ENCODE results near the gene CDC14A. TPM values are rescaled to one million over a fixed set of nuclear protein-coding genes. Genes with fewer than 3 reads are reported as not detected.

CDC14A gene
- total and polyA plus RNA-seq, 2 donors (not counting 1 experiment from before 2014, with no cell fraction given): 1.4 to 3.5 TPM

DNA sequence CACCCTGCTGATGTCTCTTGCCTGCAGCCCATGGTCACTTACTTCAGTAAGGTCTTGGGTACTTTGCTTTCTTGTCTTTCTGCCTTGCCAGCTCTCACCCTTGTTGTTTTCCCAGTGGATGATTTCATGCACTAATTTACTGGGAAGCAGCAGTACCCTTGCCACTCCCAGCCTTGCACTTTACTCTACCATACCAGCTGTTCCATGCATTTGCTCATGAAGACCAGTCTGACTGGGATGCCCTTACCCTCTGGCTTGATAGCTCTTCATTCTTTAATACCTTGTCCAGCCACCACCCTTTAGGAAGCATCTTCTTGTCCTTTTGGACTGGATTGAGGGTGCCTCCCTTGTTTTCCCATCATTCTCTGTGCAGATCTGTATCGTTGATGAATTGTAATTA, 28.3 kb downstream of the CDC14A start:
- H3K4me1 ChIP-seq (ENCODE audit: control insufficient read depth, extremely low read depth, insufficient read depth, low read length): no peaks in the 10 kb centered on the region
- no peaks in the 10 kb centered on the region for H3K9me3 ChIP-seq (ENCODE audit: control insufficient read depth, insufficient read depth, low read depth, low read length)
- H3K27me3 ChIP-seq (ENCODE audit: control insufficient read depth, insufficient read depth, low read length): no peaks in the 10 kb centered on the region
- TF ChIP-seq, protein P1, sequence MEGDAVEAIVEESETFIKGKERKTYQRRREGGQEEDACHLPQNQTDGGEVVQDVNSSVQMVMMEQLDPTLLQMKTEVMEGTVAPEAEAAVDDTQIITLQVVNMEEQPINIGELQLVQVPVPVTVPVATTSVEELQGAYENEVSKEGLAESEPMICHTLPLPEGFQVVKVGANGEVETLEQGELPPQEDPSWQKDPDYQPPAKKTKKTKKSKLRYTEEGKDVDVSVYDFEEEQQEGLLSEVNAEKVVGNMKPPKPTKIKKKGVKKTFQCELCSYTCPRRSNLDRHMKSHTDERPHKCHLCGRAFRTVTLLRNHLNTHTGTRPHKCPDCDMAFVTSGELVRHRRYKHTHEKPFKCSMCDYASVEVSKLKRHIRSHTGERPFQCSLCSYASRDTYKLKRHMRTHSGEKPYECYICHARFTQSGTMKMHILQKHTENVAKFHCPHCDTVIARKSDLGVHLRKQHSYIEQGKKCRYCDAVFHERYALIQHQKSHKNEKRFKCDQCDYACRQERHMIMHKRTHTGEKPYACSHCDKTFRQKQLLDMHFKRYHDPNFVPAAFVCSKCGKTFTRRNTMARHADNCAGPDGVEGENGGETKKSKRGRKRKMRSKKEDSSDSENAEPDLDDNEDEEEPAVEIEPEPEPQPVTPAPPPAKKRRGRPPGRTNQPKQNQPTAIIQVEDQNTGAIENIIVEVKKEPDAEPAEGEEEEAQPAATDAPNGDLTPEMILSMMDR (conservative IDR thresholded peaks at IDR 0.05 in 1 of 2, IDR thresholded peaks at IDR 0.05 in 1 of 2; ENCODE audit: low read depth in 1 of 2, low read length in 2 of 2): no peak
- no peak for TF ChIP-seq EZH2 (IDR thresholded peaks at IDR 0.05; ENCODE audit: low read length, missing control alignments)
- DNase-seq (ENCODE audit: low read depth in 2 of 2): no peak
- H3K4me3 ChIP-seq (replicated peaks in 1 of 4; ENCODE audit: control extremely low read depth in 1 of 4, insufficient read depth in 1 of 4, low read depth in 3 of 4, low read length in 4 of 4): no peak overlapping the region
- no peak overlapping the region for H3K4me2 ChIP-seq (ENCODE audit: extremely low read depth, insufficient read depth, low read length)
- H3K79me2 ChIP-seq (ENCODE audit: control insufficient read depth, insufficient read depth, low read length): no peaks in the 10 kb centered on the region
- no peak overlapping the region for H3K27ac ChIP-seq (ENCODE audit: insufficient read depth, low read length)
- H3K9ac ChIP-seq (ENCODE audit: insufficient read depth, low read length): no peak overlapping the region
- no peaks in the 10 kb centered on the region for H3K36me3 ChIP-seq (ENCODE audit: control insufficient read depth, insufficient read depth, low read length)
- no peaks in the 10 kb centered on the region for H4K20me1 ChIP-seq (ENCODE audit: control insufficient read depth, extremely low read depth, insufficient read depth, low read length)
- no peak overlapping the region for H2AFZ ChIP-seq (ENCODE audit: low read length)

DNA sequence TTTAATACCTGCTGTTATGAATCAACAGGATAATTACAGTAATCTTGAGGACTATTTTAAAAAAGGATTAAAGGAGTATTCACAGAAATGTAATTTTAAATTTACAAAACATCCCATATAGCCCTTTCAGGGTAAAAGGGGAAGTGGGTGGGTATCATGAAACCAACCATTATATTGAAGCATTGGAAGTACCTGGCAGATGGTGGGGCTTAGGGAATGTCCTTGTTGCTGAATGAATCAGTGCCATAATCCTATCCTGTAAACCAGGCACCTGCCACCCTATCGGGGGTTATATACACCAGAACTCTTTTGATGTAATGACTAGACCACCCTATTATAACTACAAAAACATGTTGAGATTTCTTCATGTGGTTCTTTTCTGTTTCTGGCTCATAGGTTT, 30.4 kb downstream of the CDC14A start:
- Histone ChIP-seq H3K27me3 (ENCODE audit: control insufficient read depth, insufficient read depth, low read length) (no peaks in the 10 kb centered on the region), H3K79me2 (ENCODE audit: control insufficient read depth, insufficient read depth, low read length) (no peaks in the 10 kb centered on the region), H3K4me2 (ENCODE audit: extremely low read depth, insufficient read depth, low read length) (no peak overlapping the region), H3K9ac (ENCODE audit: insufficient read depth, low read length) (no peak overlapping the region), H4K20me1 (ENCODE audit: control insufficient read depth, extremely low read depth, insufficient read depth, low read length) (no peaks in the 10 kb centered on the region), H3K4me3 (replicated peaks in 1 of 4; ENCODE audit: control extremely low read depth in 1 of 4, insufficient read depth in 1 of 4, low read depth in 3 of 4, low read length in 4 of 4) (no peak overlapping the region), H3K27ac (ENCODE audit: insufficient read depth, low read length) (no peak overlapping the region), H3K36me3 (ENCODE audit: control insufficient read depth, insufficient read depth, low read length) (no peaks in the 10 kb centered on the region), H3K4me1 (ENCODE audit: control insufficient read depth, extremely low read depth, insufficient read depth, low read length) (no peaks in the 10 kb centered on the region), H2AFZ (ENCODE audit: low read length) (no peak overlapping the region), H3K9me3 (ENCODE audit: control insufficient read depth, insufficient read depth, low read depth, low read length) (no peaks in the 10 kb centered on the region)
- no peak for DNase-seq (ENCODE audit: low read depth in 2 of 2)
- no peak for TF ChIP-seq EZH2 (IDR thresholded peaks at IDR 0.05; ENCODE audit: low read length, missing control alignments)
- TF ChIP-seq, protein P1 (conservative IDR thresholded peaks at IDR 0.05 in 1 of 2, IDR thresholded peaks at IDR 0.05 in 1 of 2; ENCODE audit: low read depth in 1 of 2, low read length in 2 of 2): no peak

DNA sequence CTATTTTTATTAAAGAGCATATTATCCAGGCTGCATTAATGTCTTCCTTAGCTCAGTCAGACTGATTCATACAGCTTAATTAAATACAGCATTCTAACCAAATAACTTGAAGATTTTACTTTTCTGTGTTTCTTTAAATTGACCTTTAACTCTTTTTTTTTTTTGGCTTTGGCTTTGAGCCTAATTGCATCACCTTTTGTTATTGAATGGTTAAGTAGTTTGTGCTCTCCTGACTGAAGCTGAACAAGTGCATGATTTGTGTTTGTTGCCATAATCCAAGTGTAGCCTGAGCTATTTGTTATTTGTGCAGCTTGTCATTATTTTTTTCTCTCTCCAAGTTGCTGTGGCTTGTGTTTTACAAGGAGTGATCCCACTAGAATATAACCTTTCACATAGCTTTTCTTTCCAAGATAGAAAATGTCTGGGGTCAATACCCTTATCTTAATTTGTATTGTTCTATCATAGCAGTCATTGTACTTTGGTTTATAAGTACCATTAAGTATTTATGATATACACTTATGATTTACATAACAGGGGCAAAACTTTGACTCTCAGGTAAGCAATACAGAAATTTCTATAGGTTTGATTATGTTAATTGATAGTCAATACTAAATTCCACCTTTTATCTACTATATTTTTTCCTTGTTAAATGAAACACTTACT, 31.6 kb downstream of the CDC14A start:
- Histone ChIP-seq H3K27ac (ENCODE audit: insufficient read depth, low read length) (no peak overlapping the region), H3K36me3 (ENCODE audit: control insufficient read depth, insufficient read depth, low read length) (no peaks in the 10 kb centered on the region), H3K9ac (ENCODE audit: insufficient read depth, low read length) (no peak overlapping the region), H3K4me1 (ENCODE audit: control insufficient read depth, extremely low read depth, insufficient read depth, low read length) (no peaks in the 10 kb centered on the region), H3K4me3 (replicated peaks in 1 of 4; ENCODE audit: control extremely low read depth in 1 of 4, insufficient read depth in 1 of 4, low read depth in 3 of 4, low read length in 4 of 4) (no peak overlapping the region), H3K4me2 (ENCODE audit: extremely low read depth, insufficient read depth, low read length) (no peak overlapping the region), H4K20me1 (ENCODE audit: control insufficient read depth, extremely low read depth, insufficient read depth, low read length) (no peaks in the 10 kb centered on the region), H3K27me3 (ENCODE audit: control insufficient read depth, insufficient read depth, low read length) (no peaks in the 10 kb centered on the region), H2AFZ (ENCODE audit: low read length) (no peak overlapping the region), H3K79me2 (ENCODE audit: control insufficient read depth, insufficient read depth, low read length) (no peaks in the 10 kb centered on the region), H3K9me3 (ENCODE audit: control insufficient read depth, insufficient read depth, low read depth, low read length) (no peaks in the 10 kb centered on the region)
- no peak for DNase-seq (ENCODE audit: low read depth in 2 of 2)
- no peak for TF ChIP-seq EZH2 (IDR thresholded peaks at IDR 0.05; ENCODE audit: low read length, missing control alignments)
- TF ChIP-seq, protein P1 (conservative IDR thresholded peaks at IDR 0.05 in 1 of 2, IDR thresholded peaks at IDR 0.05 in 1 of 2; ENCODE audit: low read depth in 1 of 2, low read length in 2 of 2): no peak

Measured in fibroblast of lung (primary cell).